HPDE6-E6E7 (cell line): ENCODE measurements around the gene ZNF629.

Experiments
- DNase-seq: peaks from one replicate; pipeline ENCODE4 v3.0.0; 2011; ENCODE audit warnings: missing footprints; ENCODE audit errors: extremely low spot score

Gene ZNF629

DNA sequence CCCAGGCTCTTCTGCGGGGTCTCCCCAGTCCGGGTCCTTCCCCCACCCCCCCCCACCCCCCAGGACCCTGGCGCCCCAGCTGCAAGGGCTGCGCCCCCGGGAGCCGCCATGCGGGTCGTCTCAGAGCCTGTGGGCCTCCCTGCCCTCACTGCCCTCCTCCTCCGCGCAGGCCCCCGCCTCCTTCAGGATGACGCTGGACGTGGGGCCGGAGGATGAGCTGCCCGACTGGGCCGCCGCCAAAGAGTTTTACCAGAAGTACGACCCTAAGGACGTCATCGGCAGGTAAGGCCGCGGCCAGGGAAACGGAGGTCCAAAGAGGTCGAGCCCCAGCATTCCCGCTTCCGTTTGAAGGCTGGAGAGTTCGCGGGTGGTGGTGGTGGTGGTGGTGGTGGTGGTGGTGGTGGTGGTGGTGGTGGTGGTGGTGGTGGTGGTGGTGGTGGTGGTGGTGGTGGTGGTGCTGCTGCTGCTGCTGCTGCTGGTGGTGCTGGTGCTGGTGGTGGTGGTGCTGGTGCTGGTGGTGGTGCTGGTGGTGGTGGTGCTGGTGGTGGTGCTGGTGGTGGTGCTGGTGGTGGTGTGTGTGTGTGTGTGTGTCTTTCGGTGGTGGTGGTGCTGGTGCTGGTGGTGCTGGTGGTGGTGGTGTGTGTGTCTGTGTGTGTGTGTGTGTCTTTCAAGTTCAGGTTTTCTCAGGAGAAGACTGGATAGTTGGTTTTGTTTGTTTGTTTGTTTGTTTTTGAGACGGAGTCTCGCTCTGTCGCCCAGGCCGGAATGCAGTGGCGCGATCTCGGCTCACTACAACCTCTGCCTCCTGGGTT, 38.2 kb downstream of the ZNF629 start:
- no peak for DNase-seq

DNA sequence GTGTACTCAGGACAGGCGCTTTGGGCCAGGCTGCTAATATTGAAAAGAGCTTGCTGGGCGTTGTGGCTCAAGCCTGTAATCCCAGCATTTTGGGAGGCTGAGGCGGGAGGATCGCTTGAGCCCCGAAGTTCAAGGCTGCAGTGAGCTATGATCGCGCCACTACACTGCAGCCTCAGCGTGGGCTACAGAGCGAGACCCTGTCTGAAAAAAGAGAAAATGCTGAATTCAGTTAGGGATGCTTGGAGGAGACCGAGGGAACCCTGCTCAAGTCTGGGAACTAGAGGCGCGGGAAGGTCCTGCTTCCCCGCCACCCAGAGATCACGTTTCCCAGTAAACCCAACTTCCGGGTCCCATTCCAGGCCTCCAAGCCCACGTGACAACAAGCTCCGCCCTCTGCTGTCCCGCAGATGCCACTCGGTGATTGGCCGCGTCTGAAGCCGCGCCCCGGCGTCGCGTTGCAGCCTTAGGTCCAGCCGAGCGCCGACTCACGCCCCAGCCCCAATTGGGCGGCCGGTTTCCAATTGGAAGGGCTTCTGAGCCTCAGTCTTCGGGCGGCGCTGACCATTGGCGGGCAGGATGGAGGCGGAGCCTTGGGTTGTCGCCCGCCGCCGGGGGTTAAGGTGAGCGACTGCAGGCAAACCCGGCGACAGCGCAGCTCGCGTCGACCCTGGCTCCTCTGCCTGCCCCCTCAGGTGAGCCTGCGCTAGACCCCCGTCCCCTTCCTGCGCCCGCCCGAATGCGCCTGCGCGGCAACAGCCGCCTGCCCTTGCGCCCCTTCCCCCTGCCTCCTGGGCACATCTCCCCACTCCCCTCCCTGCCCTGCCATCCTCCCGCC, 39.0 kb downstream of the ZNF629 start, which contains the start of gene PHKG2:
Gene PHKG2 (plus strand): TSS at position 627 of the 835 bp plus-strand sequence. CDS start 396 bp downstream, outside the sequence.
- peak; percentile 96 for DNase-seq

DNA sequence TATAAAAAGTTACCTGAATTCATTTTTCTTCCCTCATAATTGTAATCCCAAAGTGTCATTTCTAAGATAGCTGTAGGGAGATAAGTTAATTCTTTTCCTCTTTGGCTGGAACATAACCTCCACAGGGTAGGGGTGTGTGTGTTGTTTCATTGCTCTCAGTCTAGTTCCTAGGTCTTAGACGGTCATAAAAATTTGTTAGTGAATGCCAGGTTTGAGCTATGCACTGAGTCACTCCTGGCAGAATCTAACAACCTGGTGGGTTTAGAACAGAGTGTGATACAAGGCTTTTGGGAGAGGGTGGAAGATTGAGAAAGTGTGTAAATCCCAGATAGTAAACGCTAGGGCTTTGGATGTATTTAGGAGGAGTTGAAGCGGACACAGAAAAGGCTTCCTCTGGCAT, 39.7 kb downstream of the ZNF629 start:
- DNase-seq = no peak

- DNase-seq = no peak
These were observed 40.3 kb downstream of the ZNF629 start for GRCh38 chr16:30746638-30747175.

- DNase-seq = no peak
These were observed 41.9 kb downstream of the ZNF629 start for GRCh38 chr16:30745082-30745481.

GRCh38 chr16:30744183-30744582, 42.8 kb downstream of the ZNF629 start:
- no peak for DNase-seq

DNA sequence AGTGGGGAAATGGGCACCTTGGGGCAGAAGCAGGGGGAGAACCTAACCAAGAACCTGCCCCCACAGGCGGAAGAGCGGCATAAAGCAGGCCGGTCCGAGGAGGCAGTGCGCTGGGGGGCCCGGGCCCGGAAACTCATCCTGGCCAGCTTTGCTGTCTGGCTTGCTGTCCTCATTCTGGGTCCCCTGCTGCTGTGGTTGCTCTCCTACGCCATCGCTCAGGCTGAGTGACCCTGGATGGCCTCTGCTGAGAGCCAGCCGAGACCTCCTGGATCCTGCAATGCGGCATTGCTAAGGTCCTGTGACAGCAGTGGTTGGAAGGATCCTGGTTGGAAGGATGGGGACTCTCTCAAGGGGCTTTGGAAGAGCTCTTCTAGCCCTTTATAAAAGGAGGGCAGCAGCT, 43.3 kb downstream of the ZNF629 start:
- no peak for DNase-seq

GRCh38 chr16:30741461-30741914, 45.5 kb downstream of the ZNF629 start:
- DNase-seq = peak; percentile 95

DNA sequence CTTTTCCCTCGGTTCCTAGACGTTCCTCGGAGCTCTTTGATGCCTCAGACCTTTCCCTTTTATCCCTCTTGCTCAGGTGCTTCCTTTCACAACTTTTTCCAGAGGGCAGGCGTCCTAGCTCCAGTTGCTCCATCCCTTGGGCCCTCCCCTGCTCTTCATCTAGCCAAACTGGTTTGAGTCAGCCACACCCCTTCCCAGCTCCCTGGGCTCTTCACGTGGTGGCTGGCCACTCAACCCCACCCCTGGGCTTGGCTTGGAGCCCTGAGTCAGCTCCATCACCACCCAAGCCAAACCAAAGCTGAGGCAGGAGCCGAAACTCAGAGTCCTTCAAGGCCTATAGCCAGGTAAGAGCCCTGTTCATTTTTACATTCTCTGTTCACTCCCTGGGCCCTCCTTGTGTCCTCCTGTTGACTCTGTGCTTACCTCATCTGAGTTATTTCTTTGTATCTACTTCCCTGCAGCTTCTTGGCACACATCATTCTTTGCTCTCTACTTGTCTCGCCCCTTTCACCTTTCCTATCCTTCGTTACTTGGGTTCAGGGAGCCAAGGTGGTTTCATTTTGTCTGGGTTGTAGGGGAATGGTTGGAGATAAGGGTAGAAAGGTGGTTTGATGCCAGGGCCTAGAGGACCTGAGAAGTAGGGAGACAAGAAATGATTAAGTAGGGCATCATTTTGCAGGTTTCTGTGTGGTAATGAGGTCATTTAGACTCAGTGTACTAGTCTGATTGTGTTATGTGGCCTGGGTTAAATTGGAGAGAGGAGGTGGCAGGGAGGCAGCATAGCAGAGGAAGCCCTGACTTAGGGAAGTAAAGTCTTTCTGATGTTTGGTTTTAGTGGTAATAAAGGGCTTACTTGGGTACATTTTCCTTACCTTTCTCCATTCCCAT, 46.4 kb downstream of the ZNF629 start:
- peak; percentile 99 for DNase-seq

GRCh38 chr16:30738984-30739951, 47.7 kb downstream of the ZNF629 start:
- no peak for DNase-seq

- no peak for DNase-seq
These were observed 49.0 kb downstream of the ZNF629 start for GRCh38 chr16:30737794-30738648.

DNA sequence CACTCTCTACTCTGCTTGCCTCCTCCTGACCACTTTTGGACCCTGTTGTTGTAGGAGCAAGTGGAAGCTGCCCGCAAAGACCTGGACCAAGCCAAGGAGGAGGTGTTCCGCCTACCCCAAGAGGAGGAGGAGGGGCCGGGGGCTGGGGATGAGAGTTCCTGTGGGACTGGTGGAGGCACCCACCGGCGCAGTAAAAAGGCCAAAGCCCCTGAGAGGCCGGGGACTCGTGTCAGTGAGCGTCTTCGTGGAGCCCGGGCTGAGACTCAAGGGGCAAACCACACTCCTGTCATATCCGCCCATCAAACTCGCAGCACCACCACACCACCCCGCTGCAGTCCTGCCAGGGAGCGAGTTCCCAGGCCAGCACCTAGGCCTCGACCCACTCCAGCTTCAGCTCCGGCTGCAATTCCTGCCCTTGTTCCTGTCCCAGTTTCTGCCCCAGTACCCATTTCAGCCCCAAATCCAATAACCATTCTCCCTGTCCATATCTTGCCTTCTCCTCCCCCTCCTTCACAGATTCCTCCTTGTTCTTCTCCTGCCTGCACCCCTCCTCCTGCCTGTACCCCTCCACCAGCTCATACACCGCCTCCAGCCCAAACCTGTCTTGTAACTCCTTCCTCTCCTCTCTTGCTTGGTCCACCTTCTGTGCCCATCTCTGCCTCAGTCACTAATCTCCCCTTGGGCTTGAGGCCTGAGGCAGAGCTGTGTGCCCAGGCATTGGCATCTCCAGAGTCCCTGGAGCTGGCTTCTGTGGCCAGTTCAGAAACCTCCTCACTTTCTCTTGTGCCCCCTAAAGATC, 49.8 kb downstream of the ZNF629 start:
- no peak for DNase-seq

GRCh38 chr16:30731411-30731810, 55.6 kb downstream of the ZNF629 start:
- no peak for DNase-seq

- no peak for DNase-seq
These were observed 57.9 kb downstream of the ZNF629 start for GRCh38 chr16:30728899-30729672.
